Measurements from ENCODE around the gene SLC25A25.

The SLC25A25 gene

DNA sequence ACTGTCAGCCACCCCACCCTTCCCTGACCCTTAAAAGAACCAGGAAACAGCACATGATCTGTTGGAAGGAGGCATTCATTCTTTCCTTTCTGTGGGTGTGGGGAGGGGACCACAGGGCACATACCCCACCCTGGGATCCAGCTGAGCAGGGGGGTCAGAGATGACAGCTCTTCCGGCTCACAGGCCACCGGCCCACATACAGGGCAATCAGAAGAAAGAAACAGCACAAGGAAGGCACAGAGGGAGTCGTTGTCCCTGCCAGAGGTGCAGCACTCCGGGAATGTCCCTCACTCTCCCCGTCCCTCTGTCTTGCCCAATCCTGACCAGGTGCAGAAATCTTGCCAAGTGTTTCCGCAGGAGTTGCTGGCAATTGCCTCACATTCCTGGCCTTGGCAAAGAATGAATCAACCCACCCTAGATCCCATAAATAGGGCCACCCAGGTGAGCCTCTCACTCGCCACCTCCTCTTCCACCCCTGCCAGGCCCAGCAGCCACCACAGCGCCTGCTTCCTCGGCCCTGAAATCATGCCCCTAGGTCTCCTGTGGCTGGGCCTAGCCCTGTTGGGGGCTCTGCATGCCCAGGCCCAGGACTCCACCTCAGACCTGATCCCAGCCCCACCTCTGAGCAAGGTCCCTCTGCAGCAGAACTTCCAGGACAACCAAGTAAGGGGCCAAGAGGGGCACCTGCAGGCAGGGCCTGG, 81.1 kb downstream of the SLC25A25 start, which contains the start of gene LCN2:
Gene LCN2, plus strand, starts transcription at position 453 of the 701 bp plus-strand sequence. Its CDS starts 73 bp downstream, at position 526.
- no peak for DNase-seq

- no peak for DNase-seq
Observed at GRCh38 chr9:128149951-128150593, 82.0 kb downstream of the SLC25A25 start.

- DNase-seq: no peak
Observed at GRCh38 chr9:128150594-128151308, 82.7 kb downstream of the SLC25A25 start.

DNA sequence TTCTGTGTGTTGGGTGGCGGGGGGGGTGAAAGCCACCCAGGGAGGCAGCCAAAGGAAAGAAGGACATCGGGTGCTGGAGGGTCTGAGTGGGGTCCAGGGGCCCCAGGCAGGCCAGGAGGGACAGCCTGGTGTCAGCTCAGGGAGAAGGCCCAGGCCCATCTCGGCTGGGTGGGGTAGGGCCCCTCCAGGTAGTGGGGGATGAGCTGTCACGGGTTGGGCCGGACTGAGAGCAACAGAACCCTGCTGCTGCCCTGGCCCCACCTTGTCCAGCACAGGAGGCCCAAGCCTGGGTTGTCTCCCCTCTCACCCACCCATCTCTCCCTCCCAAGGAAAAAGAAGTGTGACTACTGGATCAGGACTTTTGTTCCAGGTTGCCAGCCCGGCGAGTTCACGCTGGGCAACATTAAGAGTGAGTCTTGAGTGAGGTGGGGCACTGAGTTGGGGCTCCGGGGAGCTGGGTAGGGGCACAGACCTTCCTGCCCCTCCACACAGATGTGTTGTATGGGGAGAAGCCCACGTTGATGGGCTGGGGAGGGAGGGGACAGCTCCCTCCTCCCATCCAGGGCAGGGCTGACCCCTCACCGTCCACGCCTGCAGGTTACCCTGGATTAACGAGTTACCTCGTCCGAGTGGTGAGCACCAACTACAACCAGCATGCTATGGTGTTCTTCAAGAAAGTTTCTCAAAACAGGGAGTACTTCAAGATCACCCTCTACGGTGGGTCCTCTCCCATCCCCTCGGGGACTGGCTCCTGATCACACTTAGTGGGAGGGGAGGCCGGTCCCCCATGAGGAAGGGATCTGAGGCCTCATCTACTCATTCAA, 83.5 kb downstream of the SLC25A25 start:
- DNase-seq: no peak

DNA sequence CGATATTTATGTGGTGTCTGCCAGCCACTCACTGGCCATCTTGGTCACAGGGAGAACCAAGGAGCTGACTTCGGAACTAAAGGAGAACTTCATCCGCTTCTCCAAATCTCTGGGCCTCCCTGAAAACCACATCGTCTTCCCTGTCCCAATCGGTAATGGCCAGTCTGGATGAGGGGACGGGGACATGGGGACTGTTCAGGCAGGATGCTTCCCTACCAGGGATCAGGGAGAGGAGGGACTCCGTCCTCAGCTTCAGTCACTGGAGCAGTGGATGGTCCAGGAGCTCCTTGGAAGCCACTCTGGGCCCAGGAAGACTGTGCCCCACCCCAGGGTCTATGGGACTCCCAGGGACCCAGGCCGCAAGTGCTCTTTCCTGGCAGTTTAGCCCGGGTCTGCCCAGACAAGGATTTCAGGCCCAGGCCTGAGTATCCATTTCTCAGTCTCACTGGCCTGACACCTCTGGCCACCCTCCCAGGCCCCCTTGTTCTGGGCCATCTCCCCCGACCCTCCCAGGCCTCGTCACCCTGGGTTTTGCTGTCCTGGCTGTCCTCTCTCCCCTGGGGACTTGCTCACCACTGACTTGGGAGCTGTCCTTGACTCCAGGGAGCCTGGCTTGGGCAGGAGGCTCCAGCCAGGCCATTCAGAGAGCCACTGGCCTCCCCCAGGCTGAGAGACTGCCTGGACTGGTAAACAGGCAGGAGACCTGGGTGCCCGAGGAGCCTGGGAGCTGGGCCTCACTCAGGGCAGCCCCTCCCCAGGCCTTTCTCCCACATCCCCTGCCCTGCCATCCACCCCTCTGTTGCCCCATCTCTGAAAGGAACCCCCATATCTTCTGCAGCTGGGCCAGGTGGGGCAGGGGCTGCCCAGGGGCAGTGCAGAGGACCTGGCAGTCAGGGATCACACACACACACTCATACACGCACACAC, 84.4 kb downstream of the SLC25A25 start:
- no peak for DNase-seq

- no peak for DNase-seq
Observed at GRCh38 chr9:128153060-128153946, 85.3 kb downstream of the SLC25A25 start.

- DNase-seq: no peak
Observed at GRCh38 chr9:128153947-128154695, 86.1 kb downstream of the SLC25A25 start.

DNA sequence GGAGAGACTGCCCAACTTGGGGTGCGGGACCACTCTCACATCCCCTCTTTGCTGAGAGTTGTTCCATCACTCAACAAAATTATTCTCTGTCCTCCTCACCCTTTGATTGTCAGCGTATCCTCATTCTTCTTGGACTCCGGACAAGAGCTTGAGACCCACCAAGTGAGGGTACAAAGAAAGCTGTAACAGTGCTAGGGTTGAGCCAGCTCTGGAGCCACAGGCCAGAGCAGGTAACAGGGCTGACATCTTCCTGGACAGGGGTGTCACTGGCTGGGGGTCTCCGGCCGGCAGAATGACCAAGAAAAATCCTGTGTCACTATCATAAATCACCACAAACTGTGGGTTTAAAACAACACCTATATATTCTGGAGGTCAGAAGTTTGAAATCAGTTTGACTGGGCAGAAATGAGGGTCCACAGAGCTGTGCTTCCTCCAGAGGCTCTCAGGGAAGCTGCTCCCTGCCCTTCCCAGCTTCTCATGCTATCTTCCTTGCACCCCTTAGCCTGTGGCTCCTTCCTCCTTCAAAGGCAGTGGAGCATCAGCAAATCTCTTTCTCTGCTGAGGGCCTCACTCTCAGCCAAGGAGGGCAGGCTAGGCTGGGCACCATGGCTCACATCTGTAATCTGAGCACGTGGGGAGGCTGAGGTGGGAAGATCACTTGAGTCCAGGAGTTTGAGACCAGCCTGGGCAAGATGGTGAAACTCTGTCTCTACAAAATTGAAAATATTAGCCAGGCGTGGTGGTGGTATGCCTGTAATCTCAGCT, 87.9 kb downstream of the SLC25A25 start:
- no peak for DNase-seq

Measured in CD4-positive, alpha-beta T cell treated with Interleukin-4 for 4 hours (primary cell).